Neural cell (in vitro differentiated cells): ENCODE measurements around the gene AQP5. TPM values are rescaled to one million over a fixed set of nuclear protein-coding genes. Genes with fewer than 3 reads are reported as not detected.

Experiments used
- H2AFZ ChIP-seq: fragments of 200-600, 300-800 bp; sonication (generic), shearing (Covaris generic); 2 replicates; pipeline ENCODE4 v1.6.0; 2014; ENCODE audit warnings: low read depth, mild to moderate bottlenecking, antibody characterized with exemption, low read length, moderate library complexity
- H3F3A ChIP-seq: fragments of 200-600 bp; shearing (Covaris generic); 2 replicates; pipeline ENCODE4 v1.6.1; 2016; ENCODE audit warnings: mild to moderate bottlenecking, moderate library complexity, mixed read lengths, antibody characterized with exemption, low read length; ENCODE audit not compliant: insufficient read depth, poor library complexity, severe bottlenecking
- H3K27ac ChIP-seq: fragments of 200-600, 300-800 bp; sonication (generic), shearing (Covaris generic); 2 replicates; pipeline ENCODE4 v1.5.1; 2014; ENCODE audit warnings: mild to moderate bottlenecking, low read length, moderate library complexity
- H3K27me3 ChIP-seq: fragments of 300-800, 200-600 bp; sonication (generic), shearing (Covaris generic); 2 replicates; pipeline ENCODE4 v1.6.0; 2014; ENCODE audit warnings: mild to moderate bottlenecking, low read depth, low read length, moderate library complexity; ENCODE audit not compliant: insufficient read depth
- H3K36me3 ChIP-seq: fragments of 300-800, 200-600 bp; sonication (generic), shearing (Covaris generic); 2 replicates; pipeline ENCODE4 v1.5.1; 2014; ENCODE audit warnings: mild to moderate bottlenecking, antibody characterized with exemption, low read length, moderate library complexity; ENCODE audit not compliant: insufficient read depth
- H3K4me2 ChIP-seq: fragments of 300-800, 200-600 bp; sonication (generic), shearing (Covaris generic); 2 replicates; pipeline ENCODE4 v1.6.0; 2014; ENCODE audit warnings: mild to moderate bottlenecking, low read length
- H3K4me3 ChIP-seq: fragments of 300-800, 200-600 bp; sonication (generic), shearing (Covaris generic); 2 replicates; pipeline ENCODE4 v1.5.1; 2014; ENCODE audit warnings: mild to moderate bottlenecking, low read length, moderate library complexity
- H3K79me2 ChIP-seq: fragments of 200-600 bp; shearing (Covaris generic); replicated peaks from 2 replicates; pipeline ENCODE4 v1.6.0; 2014; ENCODE audit warnings: mild to moderate bottlenecking, low read length, moderate library complexity; ENCODE audit not compliant: insufficient read depth
- H3K9ac ChIP-seq: fragments of 300-800, 200-600 bp; sonication (generic), shearing (Covaris generic); 2 replicates; pipeline ENCODE4 v1.6.1; 2016; ENCODE audit warnings: mild to moderate bottlenecking, low read length, mixed read lengths
- H3K9me2 ChIP-seq: fragments of 200-600 bp; shearing (Covaris generic); 2 replicates; pipeline ENCODE4 v1.6.1; 2016; ENCODE audit warnings: mild to moderate bottlenecking, low read length, mixed read lengths; ENCODE audit not compliant: insufficient read depth
- H3K9me3 ChIP-seq: fragments of 200-600, 300-800 bp; sonication (generic), shearing (Covaris generic); 2 replicates; pipeline ENCODE4 v1.6.1; 2016; ENCODE audit warnings: mild to moderate bottlenecking, mixed run types, low read length, moderate library complexity, mixed read lengths
- H4K20me1 ChIP-seq: fragments of 200-600 bp; shearing (Covaris generic); 2 replicates; pipeline ENCODE4 v1.6.1; 2016; ENCODE audit warnings: mild to moderate bottlenecking, mixed run types; ENCODE audit not compliant: insufficient read depth
- EP300 ChIP-seq: fragments of 450-650 bp; conservative IDR thresholded peaks from 2 replicates; pipeline ENCODE4 v1.6.1; 2014; ENCODE audit warnings: antibody characterized with exemption, mild to moderate bottlenecking, moderate library complexity; ENCODE audit not compliant: poor library complexity, severe bottlenecking
- EZH2 ChIP-seq: fragments of 200-600, 300-800 bp; shearing (Covaris generic), sonication (generic); IDR thresholded peaks from 2 replicates; pipeline ENCODE4 v1.6.1; 2014; ENCODE audit warnings: antibody characterized with exemption, low read length, borderline replicate concordance, mild to moderate bottlenecking; ENCODE audit not compliant: insufficient read depth, poor library complexity, severe bottlenecking
- MXI1 ChIP-seq: fragments of 450-650 bp; conservative IDR thresholded peaks from 2 replicates; pipeline ENCODE4 v1.6.1; 2014; ENCODE audit warnings: antibody characterized with exemption, mild to moderate bottlenecking; ENCODE audit not compliant: poor library complexity, severe bottlenecking
- POLR2AphosphoS5 ChIP-seq: IDR thresholded peaks from 2 replicates; pipeline ENCODE4 v1.6.1; 2012
- RAD21 ChIP-seq: fragments of 450-650 bp; conservative IDR thresholded peaks from 2 replicates; pipeline ENCODE4 v1.6.1; 2014; ENCODE audit warnings: antibody characterized with exemption, mild to moderate bottlenecking, moderate library complexity
- SMC3 ChIP-seq: fragments of 450-650 bp; conservative IDR thresholded peaks from 2 replicates; pipeline ENCODE4 v1.6.1; 2014; ENCODE audit warnings: antibody characterized with exemption, mild to moderate bottlenecking, moderate library complexity; ENCODE audit not compliant: poor library complexity
- TAF1 ChIP-seq: IDR thresholded peaks from 2 replicates; pipeline ENCODE4 v1.6.1; 2012; ENCODE audit warnings: low read depth
- polyA plus RNA-seq: library from polyadenylated mRNA; depleted of rRNA; stranded (reverse); fragments of >200 nt; gene quantifications from 2 replicates; pipeline ENCODE4 v1.2.3, GENCODE V29; 2014
- TF ChIP-seq, protein P1 (sequence below): IDR thresholded peaks from 2 replicates; pipeline ENCODE4 v1.6.1; 2012; ENCODE audit warnings: borderline replicate concordance
- TF ChIP-seq, protein P2 (sequence below): fragments of 450-650 bp; IDR thresholded peaks from 2 replicates; pipeline ENCODE4 v1.5.1; 2014; ENCODE audit warnings: antibody characterized with exemption, mild to moderate bottlenecking, moderate library complexity; ENCODE audit not compliant: poor library complexity, severe bottlenecking

AQP5 gene
- polyA plus RNA-seq, 1 donor from 2014 or later: not detected

DNA sequence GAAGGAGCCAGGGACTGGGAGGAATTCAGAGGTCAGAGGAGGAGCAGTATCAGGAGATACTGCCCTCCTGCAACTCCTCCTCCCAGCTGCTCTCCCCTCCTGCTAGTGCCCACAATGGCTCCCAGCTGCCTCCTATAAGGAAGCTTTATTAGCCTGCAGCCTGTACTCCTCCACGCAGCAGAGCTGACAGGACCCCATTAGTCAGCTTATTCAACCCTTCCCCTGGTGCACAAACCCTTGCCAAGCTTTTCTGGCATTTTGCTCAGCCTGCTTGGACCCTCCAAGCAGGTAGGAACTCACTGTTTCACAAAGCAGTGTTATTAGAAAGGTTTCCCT, 18.1 kb upstream of the AQP5 start:
- H3K4me2 ChIP-seq: no peak overlapping the region
- no peaks in the 10 kb centered on the region for H3K9me3 ChIP-seq
- H3K36me3 ChIP-seq: no peaks in the 10 kb centered on the region
- H2AFZ ChIP-seq: no peak overlapping the region
- H3K27ac ChIP-seq: no peak overlapping the region
- no peaks in the 10 kb centered on the region for H3K9me2 ChIP-seq
- H3K9ac ChIP-seq: no peak overlapping the region
- no peaks in the 10 kb centered on the region for H3K79me2 ChIP-seq
- no peak overlapping the region for H3K4me3 ChIP-seq
- H3F3A ChIP-seq: no peaks in the 10 kb centered on the region
- no peaks in the 10 kb centered on the region for H3K27me3 ChIP-seq
- TF ChIP-seq TAF1: no peak
- TF ChIP-seq, protein P1, sequence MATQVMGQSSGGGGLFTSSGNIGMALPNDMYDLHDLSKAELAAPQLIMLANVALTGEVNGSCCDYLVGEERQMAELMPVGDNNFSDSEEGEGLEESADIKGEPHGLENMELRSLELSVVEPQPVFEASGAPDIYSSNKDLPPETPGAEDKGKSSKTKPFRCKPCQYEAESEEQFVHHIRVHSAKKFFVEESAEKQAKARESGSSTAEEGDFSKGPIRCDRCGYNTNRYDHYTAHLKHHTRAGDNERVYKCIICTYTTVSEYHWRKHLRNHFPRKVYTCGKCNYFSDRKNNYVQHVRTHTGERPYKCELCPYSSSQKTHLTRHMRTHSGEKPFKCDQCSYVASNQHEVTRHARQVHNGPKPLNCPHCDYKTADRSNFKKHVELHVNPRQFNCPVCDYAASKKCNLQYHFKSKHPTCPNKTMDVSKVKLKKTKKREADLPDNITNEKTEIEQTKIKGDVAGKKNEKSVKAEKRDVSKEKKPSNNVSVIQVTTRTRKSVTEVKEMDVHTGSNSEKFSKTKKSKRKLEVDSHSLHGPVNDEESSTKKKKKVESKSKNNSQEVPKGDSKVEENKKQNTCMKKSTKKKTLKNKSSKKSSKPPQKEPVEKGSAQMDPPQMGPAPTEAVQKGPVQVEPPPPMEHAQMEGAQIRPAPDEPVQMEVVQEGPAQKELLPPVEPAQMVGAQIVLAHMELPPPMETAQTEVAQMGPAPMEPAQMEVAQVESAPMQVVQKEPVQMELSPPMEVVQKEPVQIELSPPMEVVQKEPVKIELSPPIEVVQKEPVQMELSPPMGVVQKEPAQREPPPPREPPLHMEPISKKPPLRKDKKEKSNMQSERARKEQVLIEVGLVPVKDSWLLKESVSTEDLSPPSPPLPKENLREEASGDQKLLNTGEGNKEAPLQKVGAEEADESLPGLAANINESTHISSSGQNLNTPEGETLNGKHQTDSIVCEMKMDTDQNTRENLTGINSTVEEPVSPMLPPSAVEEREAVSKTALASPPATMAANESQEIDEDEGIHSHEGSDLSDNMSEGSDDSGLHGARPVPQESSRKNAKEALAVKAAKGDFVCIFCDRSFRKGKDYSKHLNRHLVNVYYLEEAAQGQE: no peak
- TF ChIP-seq SMC3: no peak
- TF ChIP-seq MXI1: no peak
- no peak for TF ChIP-seq EZH2
- TF ChIP-seq EP300: no peak
- TF ChIP-seq POLR2AphosphoS5: no peak
- no peaks in the 10 kb centered on the region for H4K20me1 ChIP-seq

DNA sequence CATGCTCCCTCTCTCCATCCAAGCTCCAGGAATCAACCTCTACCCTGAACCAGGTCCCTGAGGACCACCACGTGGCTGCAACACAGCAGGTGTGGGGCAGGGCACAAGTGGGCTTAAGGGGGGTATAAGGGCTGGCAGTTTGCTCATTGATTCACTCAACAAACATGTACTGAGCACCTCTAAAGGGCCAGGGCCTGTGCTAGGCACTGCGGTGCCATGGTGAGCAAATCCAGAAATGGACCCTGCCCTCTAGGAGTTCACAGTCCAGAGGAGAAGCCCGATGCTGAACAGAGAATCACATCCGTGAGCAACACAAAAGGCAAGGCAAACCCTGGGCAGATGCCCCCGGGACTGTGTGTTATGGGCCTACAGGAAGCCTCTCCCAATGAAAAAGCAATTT, 17.6 kb upstream of the AQP5 start:
- H4K20me1 ChIP-seq: no peaks in the 10 kb centered on the region
- no peaks in the 10 kb centered on the region for H3K9me2 ChIP-seq
- no peak overlapping the region for H3K27ac ChIP-seq
- no peaks in the 10 kb centered on the region for H3K9me3 ChIP-seq
- TF ChIP-seq, protein P1: no peak
- TF ChIP-seq EZH2: no peak
- TF ChIP-seq EP300: no peak
- no peak for TF ChIP-seq SMC3
- TF ChIP-seq, protein P2, sequence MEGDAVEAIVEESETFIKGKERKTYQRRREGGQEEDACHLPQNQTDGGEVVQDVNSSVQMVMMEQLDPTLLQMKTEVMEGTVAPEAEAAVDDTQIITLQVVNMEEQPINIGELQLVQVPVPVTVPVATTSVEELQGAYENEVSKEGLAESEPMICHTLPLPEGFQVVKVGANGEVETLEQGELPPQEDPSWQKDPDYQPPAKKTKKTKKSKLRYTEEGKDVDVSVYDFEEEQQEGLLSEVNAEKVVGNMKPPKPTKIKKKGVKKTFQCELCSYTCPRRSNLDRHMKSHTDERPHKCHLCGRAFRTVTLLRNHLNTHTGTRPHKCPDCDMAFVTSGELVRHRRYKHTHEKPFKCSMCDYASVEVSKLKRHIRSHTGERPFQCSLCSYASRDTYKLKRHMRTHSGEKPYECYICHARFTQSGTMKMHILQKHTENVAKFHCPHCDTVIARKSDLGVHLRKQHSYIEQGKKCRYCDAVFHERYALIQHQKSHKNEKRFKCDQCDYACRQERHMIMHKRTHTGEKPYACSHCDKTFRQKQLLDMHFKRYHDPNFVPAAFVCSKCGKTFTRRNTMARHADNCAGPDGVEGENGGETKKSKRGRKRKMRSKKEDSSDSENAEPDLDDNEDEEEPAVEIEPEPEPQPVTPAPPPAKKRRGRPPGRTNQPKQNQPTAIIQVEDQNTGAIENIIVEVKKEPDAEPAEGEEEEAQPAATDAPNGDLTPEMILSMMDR: no peak
- no peak for TF ChIP-seq RAD21
- no peak for TF ChIP-seq TAF1
- no peak for TF ChIP-seq MXI1
- no peak for TF ChIP-seq POLR2AphosphoS5
- H3K36me3 ChIP-seq: no peaks in the 10 kb centered on the region
- H3K27me3 ChIP-seq: no peaks in the 10 kb centered on the region
- no peak overlapping the region for H3K9ac ChIP-seq
- no peak overlapping the region for H3K4me3 ChIP-seq
- no peaks in the 10 kb centered on the region for H3F3A ChIP-seq
- no peaks in the 10 kb centered on the region for H3K79me2 ChIP-seq
- H2AFZ ChIP-seq: no peak overlapping the region
- H3K4me2 ChIP-seq: no peak overlapping the region
